Endothelial cell of umbilical vein (primary cell): Measurements from ENCODE around the gene LHX4.

Source experiments
- CTCF ChIP-seq, 2 donors: IDR thresholded peaks; 1 replicate in 1 of 2; 2 replicates in 1 of 2; pipeline ENCODE4 v1.5.1; 2011; ENCODE audit warnings: low read length in 2 of 2, mild to moderate bottlenecking in 2 of 2, moderate library complexity in 2 of 2, control low read depth in 1 of 2, inconsistent platforms in 1 of 2, low read depth in 1 of 2; ENCODE audit not compliant: insufficient read depth in 1 of 2; ENCODE audit errors: extremely low read depth in 1 of 2
- EZH2 ChIP-seq: IDR thresholded peaks from 2 replicates; pipeline ENCODE4 v1.6.1; 2012; ENCODE audit warnings: borderline replicate concordance, low read depth, mild to moderate bottlenecking, moderate library complexity, low read length, inconsistent platforms; ENCODE audit not compliant: severe bottlenecking
- FOS ChIP-seq: IDR thresholded peaks from 2 replicates; pipeline ENCODE4 v1.6.1; 2011; ENCODE audit warnings: mild to moderate bottlenecking, low read length, moderate library complexity, borderline replicate concordance; ENCODE audit not compliant: insufficient read depth
- GATA2 ChIP-seq: IDR thresholded peaks from 2 replicates; pipeline ENCODE4 v1.7.0; 2011; ENCODE audit warnings: low read depth, mild to moderate bottlenecking, moderate library complexity, mixed read lengths, low read length; ENCODE audit not compliant: insufficient read length, insufficient read depth
- JUN ChIP-seq: IDR thresholded peaks from 2 replicates; pipeline ENCODE4 v1.6.1; 2011; ENCODE audit warnings: borderline replicate concordance, low read depth; ENCODE audit not compliant: insufficient read length, insufficient read depth
- MAX ChIP-seq: IDR thresholded peaks from 2 replicates; pipeline ENCODE4 v1.6.1; 2011; ENCODE audit not compliant: insufficient read depth, insufficient read length
- MYC ChIP-seq: IDR thresholded peaks from one replicate; pipeline ENCODE4 v1.6.1; 2011; ENCODE audit warnings: mild to moderate bottlenecking, low read depth, low read length
- POLR2A ChIP-seq: IDR thresholded peaks from 2 replicates; pipeline ENCODE4 v1.6.1; 2012; ENCODE audit warnings: low read depth, mild to moderate bottlenecking, control low read depth, low read length
- POLR2AphosphoS5 ChIP-seq: IDR thresholded peaks from 2 replicates; pipeline ENCODE4 v1.6.1; 2012; ENCODE audit warnings: low read depth, mild to moderate bottlenecking, control low read depth, low read length, moderate library complexity; ENCODE audit not compliant: insufficient read depth

GRCh38 chr1:180254496-180254819 is 24.4 kb downstream of the LHX4 start:
- TF ChIP-seq POLR2AphosphoS5 (no peak), CTCF (IDR thresholded peaks at IDR 0.05; ENCODE audit: extremely low read depth in 1 of 2, insufficient read depth in 1 of 2, low read depth in 1 of 2, low read length in 2 of 2) (no peak), POLR2A (no peak), JUN (no peak), EZH2 (no peak), MAX (no peak), GATA2 (no peak), MYC (no peak), FOS (no peak)
